D721Med (cell line): ENCODE data around the gene CYB5R3.

Source experiments
- DNase-seq: peaks from one replicate; pipeline ENCODE4 v3.0.0; 2011; ENCODE audit warnings: low spot score; ENCODE audit not compliant: insufficient read length
- FAIRE-seq: peaks from 2 replicates; lab custom pipeline; 2011; peaks lifted over from hg19 to GRCh38; lab: Jason Lieb, UNC
- TF ChIP-seq, protein P1 (sequence below): IDR thresholded peaks from 2 replicates; pipeline ENCODE4 v1.5.1; 2012; ENCODE audit warnings: mild to moderate bottlenecking, control low read depth; ENCODE audit not compliant: insufficient read depth; ENCODE audit errors: missing control alignments

CYB5R3 gene

DNA sequence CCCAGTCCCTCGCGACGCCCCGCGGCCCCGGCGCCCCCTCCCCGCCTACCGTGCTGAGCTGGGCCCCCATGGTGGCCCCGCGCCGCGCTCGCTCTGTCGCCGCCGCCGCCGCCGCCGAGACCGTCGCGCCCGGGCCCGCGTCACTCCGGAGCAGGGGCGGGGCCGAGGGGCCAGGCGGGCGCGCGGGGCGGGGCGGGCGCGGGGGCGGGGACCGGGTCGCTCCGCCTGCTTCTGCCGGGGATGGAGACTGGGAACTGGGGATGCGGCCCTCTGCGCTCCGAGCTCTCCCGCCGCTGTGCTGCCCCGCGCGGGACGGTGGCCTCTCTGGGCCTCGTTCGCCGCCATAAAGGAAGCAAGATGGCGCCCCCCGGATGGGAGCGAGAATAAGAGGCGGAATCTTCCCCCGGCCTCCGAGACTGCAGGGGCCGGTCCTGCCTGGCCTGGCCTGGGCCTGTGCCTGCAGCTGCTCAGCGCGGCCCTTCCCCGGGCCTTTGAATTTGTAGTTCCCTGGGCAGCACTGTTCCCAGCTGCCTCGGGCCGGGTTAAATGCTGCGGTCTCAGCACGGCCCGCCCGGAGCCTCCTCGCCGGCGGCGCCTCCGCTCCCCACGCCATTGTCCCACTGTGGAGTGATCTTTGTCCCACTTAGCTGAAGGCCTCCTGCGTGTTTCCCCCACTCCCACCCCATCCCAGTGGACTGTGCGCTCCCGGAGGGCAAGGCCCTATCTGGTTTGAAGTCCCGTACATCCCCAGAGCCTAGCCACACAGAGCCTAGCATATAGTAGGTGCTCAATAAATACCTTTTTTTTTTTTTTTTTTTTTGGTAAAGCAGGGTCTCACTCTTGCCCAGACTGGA, at the start of gene CYB5R3:
Gene CYB5R3, minus strand, starts transcription at position 147 of the 854 bp plus-strand sequence. Its CDS starts 77 bp downstream, at position 70.
- DNase-seq (peak; percentile 84), FAIRE-seq (no peak)
- TF ChIP-seq, protein P1, sequence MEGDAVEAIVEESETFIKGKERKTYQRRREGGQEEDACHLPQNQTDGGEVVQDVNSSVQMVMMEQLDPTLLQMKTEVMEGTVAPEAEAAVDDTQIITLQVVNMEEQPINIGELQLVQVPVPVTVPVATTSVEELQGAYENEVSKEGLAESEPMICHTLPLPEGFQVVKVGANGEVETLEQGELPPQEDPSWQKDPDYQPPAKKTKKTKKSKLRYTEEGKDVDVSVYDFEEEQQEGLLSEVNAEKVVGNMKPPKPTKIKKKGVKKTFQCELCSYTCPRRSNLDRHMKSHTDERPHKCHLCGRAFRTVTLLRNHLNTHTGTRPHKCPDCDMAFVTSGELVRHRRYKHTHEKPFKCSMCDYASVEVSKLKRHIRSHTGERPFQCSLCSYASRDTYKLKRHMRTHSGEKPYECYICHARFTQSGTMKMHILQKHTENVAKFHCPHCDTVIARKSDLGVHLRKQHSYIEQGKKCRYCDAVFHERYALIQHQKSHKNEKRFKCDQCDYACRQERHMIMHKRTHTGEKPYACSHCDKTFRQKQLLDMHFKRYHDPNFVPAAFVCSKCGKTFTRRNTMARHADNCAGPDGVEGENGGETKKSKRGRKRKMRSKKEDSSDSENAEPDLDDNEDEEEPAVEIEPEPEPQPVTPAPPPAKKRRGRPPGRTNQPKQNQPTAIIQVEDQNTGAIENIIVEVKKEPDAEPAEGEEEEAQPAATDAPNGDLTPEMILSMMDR: no peak

DNA sequence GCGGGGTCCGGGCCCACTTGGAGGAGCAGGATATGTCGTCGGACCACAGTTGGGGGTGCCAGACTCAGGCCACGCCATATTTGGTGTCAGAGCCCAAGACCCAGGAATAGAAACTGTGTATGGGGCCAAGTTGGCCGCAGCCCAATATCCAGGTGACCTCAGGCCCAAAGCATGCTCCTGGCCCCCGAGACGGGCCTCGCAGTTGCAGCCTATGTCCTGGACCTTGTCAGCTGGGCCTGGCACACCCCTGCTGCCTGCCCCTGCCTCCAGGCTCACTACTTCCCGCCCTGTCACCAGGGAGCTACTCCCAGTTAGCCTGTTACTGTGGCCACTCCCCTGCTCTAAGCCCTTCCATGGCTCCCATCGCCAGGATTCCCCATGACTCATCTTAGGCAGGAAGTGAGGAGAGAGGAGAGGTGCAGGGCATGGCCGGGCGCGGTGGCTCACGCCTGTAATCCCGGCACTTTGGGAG, 48.4 kb upstream of the CYB5R3 start:
- no peak for FAIRE-seq
- no peak for DNase-seq
- TF ChIP-seq, protein P1: no peak

DNA sequence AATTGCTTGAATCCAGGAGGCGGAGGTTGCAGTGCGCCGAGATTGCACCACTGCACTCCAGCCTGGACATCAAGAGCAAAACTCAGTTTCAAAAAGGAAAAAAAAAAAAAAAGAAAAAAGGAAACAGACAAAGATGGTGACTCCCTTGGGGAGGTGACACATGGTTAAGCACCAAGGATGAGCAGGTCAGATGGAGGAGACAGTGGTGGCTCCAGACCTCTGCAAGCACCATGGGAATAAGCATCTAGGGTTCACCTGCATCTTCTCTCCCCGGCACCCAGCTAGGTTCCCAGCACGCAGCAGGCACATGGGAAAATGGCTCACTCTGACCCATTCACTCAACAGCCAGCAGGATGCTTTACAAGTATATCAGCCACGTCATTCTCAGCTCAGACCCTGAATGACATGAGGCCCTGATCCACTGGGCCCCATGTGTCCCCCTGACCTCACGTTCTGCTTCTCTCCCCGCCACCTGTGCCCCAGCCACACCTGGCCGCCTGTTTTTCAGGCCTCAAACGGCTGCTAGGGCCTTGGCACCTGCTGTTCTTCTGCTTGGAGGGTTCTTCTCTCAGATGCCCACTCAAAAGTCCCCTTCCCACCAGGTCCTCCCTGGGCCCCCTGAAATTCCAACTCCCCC, 47.3 kb upstream of the CYB5R3 start:
- TF ChIP-seq, protein P1: no peak
- FAIRE-seq (no peak), DNase-seq (no peak)

DNA sequence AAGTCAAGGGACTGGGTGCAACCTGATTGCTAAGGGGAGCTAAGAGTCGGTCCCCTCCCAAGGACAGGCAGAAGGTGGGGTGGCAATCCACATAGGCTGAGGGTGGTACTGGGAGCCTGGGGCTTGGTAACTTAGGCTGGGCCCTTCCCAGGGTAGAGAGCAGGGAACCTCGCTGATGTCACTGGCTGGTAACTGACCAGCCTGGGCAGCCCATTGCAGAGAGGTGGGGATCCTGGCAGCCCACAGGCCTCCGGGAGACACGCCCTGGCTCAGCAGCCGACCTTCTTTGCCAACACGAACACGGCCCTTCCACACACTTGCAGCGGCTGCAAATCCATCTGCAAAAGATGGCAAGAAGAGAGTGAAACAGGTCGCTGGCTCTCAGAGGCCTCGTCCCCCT, 46.1 kb upstream of the CYB5R3 start:
- TF ChIP-seq, protein P1: no peak
- no peak for FAIRE-seq
- DNase-seq: no peak

DNA sequence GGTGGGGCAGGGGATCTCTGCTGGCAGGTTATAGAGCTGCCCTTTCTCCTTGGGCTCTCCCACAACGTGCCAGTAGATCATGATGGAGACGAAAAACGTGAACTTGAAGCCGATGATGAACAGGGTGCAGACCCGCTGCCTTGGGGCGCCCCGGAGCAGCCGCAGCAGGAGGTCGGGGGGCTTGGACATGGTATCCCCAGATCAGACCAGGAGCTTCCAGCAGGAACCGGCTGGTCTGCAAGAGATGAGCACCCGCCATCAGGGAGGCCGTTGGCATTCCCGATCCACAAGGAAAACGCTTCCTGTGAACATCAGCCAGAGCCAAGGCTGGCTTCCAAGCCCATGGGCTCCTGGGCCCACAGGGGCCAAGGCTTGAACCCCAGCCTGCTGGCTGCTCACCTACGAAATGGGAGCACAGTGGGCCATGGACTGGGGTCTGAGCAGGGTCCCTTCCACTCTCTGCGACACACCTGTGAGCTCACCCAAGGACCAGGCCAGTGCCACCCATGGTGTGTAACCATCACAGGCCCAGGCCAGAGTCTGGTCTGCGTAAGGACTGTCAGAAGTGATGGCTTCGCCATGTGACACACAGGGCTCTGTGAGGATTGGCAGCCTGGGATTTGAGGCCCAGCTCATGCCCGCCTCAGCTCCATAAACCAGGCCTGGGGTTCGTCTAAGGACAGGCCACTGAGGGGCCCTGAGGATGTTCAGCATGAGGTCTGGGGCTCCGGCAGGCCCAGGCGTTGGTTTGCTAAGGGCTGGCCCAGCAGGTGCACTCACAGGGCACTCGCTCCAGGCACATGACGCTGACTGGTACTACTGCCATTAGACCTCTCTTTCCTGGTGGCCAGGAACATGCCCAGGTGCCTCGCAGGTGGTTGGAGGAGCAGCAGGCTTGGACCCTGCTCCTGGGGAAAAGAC, 44.8 kb upstream of the CYB5R3 start:
- TF ChIP-seq, protein P1: no peak
- FAIRE-seq: no peak
- DNase-seq: no peak

DNA sequence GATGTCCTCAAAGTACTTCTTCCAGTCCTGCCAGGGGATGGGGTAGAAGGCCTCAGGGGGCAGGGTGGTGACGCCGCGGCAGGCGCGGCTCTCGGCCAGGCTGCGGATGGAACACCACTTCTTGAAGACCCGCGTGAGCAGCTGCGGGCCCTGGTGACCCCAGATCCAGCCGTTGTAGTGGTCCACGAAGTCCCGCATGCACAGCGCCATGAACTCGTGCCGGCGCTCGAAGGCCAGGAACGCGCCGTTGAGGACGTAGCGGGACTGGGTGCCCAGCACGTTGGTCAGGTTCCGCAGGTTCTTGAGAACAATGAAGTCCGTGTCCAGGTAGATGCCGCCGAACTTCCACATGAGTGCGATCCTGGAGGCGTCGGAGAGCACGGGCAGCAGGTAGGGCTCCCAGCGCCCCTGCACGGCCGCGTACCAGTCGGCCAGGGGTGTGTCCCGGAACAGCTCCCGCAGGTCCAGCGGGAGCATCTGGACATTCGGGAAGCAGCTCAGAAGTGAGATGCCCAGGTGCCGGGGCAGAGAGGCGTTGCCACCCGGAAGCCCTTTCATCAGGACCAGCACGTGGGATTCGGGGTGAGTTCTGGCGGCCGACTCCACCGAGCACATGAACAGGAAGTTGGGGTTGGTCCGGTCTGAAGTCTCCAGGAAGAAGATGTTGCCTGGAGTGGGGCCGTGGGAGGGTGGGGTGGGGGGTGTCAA, 44.0 kb upstream of the CYB5R3 start:
- DNase-seq (no peak), FAIRE-seq (no peak)
- TF ChIP-seq, protein P1: no peak
